Adipocyte (in vitro differentiated cells): Measurements from ENCODE around the gene CASKIN2.

Source experiments
- DNase-seq: peaks from one replicate; pipeline ENCODE4 v3.0.0-alpha.2; 2015; ENCODE audit warnings: low read depth
- H3K27me3 ChIP-seq: replicated peaks from 2 replicates; pipeline ENCODE4 v1.7.0; 2013; ENCODE audit warnings: mild to moderate bottlenecking, low read length, moderate library complexity; ENCODE audit not compliant: control insufficient read depth, insufficient read depth
- H3K36me3 ChIP-seq: 2 replicates; pipeline ENCODE4 v1.7.0; 2013; ENCODE audit warnings: low read length, mild to moderate bottlenecking, moderate library complexity; ENCODE audit not compliant: control insufficient read depth, insufficient read depth, severe bottlenecking
- H3K4me1 ChIP-seq: 2 replicates; pipeline ENCODE4 v1.7.0; 2013; ENCODE audit warnings: mild to moderate bottlenecking, low read length, moderate library complexity; ENCODE audit not compliant: control insufficient read depth, insufficient read depth
- H3K4me3 ChIP-seq: 2 replicates; pipeline ENCODE4 v1.7.0; 2013; ENCODE audit warnings: mild to moderate bottlenecking, low read length, moderate library complexity
- H3K9ac ChIP-seq: 2 replicates; pipeline ENCODE4 v1.7.0; 2013; ENCODE audit warnings: mild to moderate bottlenecking, low read length, moderate library complexity
- H3K9me3 ChIP-seq: 2 replicates; pipeline ENCODE4 v1.7.0; 2013; ENCODE audit warnings: mild to moderate bottlenecking, low read length, moderate library complexity; ENCODE audit not compliant: control insufficient read depth

CASKIN2 gene

DNA sequence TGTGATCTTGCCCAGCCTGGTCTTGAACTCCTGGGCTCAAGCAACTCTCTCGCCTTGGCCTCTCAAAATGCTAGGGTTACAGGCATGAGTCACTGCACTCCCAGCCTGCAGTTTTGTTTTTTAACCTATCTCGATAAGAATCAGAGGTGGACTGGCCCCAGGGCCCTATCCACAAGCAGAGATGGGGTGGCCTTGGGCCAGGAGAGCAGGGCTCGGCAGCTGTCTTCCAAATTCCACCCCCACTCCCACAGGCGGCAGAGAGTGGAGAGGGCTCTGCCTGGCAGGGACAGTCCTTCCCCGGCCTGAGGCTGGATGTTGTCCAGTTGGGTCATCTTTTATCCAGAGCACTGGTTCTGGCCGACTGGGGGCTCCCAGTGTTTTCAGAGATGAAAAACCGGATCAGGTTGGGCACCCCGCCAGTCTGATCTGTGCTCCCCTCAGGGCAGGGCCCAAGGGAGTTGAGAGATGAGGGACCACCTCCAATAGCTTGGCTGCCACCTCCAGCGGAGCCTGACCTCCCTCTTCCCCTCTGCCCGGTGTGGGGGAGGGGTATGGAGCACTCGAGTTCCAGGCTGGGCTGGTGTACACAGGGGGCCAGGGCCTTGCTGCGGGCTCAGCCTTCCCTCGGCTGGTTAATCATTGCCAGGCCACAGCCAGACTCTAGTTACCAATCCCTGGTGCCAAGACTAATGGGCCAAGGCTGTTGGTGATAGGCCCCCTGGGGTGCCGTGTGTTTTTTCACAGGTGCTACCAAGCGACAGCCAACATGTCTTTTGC, 41.9 kb upstream of the CASKIN2 start:
- Histone ChIP-seq H3K4me1 (peaks cover 10% of the 10 kb centered on the region), H3K9ac (no peak overlapping the region), H3K9me3 (no peaks in the 10 kb centered on the region), H3K36me3 (no peaks in the 10 kb centered on the region), H3K27me3 (no peaks in the 10 kb centered on the region), H3K4me3 (no peak overlapping the region)
- peak; percentile 25 for DNase-seq

DNA sequence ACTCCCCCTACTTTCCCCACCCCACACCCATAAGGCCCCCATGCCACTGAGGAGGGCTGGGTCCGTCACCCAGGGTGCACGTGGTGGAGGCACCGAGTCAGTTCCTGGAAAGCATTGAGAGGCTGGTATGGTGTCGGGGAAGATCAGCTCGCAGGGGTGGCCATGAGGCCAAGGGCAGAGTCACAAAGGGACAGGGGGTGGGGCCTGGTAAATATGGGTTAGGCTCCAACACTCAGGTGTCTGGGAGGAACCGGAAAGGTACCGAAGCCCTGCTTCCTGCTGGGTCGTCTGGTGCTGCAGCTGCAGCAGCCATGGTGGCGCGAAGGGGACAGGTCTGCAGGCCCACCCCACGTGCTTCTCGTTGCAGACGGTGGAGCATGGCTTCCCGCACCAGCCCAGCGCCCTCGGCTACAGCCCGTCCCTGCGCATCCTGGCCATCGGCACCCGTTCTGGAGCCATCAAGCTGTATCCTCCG, 40.4 kb upstream of the CASKIN2 start:
- no peak overlapping the region for H3K4me3 ChIP-seq
- H3K36me3 ChIP-seq: no peaks in the 10 kb centered on the region
- peaks cover 5% of the 10 kb centered on the region for H3K4me1 ChIP-seq
- DNase-seq: no peak
- no peaks in the 10 kb centered on the region for H3K9me3 ChIP-seq
- no peak overlapping the region for H3K9ac ChIP-seq
- no peaks in the 10 kb centered on the region for H3K27me3 ChIP-seq

DNA sequence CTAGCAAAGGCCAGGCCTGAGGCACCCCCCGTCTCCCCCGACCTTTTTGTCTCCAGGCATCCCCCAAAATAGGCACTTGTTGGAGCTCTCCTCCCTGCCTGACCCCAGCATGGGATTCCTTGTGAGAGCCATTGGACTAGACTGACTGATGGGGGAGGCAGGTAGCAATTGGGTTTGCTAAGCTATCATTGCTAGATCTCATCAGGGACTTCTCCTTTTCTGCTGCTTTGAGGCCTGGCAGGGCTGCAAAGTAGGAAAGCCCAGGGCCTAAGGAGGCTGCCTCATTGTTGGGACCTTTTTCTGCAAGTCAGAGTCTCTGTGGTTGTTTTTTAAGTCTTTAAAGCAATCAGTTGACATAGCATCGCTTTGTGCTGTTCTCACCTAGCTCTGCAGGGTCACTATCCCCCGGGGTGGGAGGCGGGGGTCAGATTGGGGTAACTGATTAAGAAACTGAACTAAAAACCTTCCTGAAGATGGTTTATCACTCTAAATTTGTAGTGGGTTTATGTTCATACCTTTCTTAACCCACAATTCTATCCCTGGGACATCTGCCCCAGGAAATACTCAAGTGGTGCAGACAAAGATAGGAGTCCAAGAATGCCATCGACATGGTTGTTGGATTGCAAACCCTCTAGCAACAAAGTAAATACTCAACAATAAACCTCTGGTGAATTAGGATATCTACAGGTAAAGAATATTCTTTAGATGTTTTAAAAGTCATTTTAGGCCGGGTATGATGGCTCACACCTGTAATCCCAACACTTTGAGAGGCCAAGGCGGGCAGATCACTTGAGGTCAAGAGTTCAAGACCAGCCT, 38.2 kb upstream of the CASKIN2 start:
- Histone ChIP-seq H3K27me3 (peaks cover 8% of the 10 kb centered on the region), H3K36me3 (no peaks in the 10 kb centered on the region), H3K4me1 (peaks cover 5% of the 10 kb centered on the region), H3K9me3 (no peaks in the 10 kb centered on the region), H3K4me3 (no peak overlapping the region), H3K9ac (no peak overlapping the region)
- DNase-seq: no peak

DNA sequence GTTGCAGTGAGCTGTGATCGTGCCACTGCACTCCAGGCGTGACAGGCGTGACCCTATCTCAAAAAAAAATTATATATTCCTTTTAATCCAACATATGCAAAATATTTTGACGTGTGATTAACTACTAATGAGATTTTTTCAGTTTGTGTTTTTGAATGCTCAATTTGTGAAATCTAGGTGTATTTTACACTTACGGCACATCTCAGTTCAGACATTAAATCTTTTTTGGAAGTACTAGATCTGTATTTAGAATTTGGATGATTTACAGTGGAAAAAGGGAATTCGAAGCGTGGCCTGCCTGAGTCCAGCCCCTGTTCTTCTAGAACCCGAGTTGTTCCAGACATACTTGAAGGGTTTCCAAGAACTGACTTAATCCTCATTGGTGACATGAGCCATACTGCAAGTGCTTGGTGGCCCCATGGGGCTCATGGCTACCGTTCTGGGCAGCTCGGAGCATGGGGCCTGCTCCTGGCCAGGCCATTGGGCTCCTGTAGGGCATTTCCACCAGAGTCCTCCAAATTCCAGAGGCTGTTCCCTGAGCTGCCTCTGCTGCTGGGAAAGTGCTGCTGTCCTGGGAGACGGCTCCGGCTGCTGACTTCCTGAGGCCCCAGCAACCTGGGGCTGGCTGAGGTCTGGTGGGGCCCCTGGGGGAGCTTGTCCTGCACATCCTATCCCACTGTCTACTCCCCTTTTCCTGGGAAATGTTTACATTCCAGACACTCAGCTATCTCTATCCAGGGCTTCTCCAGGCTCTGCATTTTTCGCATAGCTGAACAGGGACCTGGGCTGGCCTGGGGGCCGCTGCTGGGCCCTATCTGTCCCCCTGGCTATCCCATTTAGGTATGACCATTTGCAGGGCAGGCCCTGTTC, 37.3 kb upstream of the CASKIN2 start:
- Histone ChIP-seq H3K9me3 (no peaks in the 10 kb centered on the region), H3K9ac (no peak overlapping the region), H3K27me3 (peaks cover 14% of the 10 kb centered on the region), H3K36me3 (no peaks in the 10 kb centered on the region), H3K4me1 (peaks cover 5% of the 10 kb centered on the region), H3K4me3 (no peak overlapping the region)
- DNase-seq: peak; percentile 22

DNA sequence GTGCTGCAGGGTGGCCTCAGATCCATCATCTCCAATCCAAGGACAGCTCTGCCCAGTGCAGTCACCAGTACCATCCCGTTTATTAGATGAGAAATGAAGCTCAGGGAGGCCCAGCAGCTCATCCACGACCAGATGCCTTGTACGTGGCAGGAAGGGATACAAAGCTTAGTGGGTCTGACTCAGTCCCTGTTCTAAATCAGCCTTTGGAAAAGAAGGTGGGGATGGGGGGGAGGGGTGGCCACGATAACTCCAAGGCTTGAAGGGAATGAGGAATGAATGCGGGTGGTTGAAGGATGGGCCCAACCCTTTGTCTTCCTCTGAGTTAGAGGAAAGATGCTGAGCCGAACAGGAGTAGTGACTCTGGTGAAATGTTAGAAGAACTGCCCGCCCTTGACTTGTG, 35.9 kb upstream of the CASKIN2 start:
- Histone ChIP-seq H3K4me1 (no peaks in the 10 kb centered on the region), H3K4me3 (no peak overlapping the region), H3K36me3 (no peaks in the 10 kb centered on the region), H3K9ac (no peak overlapping the region), H3K9me3 (no peaks in the 10 kb centered on the region), H3K27me3 (peaks cover 20% of the 10 kb centered on the region)
- no peak for DNase-seq

DNA sequence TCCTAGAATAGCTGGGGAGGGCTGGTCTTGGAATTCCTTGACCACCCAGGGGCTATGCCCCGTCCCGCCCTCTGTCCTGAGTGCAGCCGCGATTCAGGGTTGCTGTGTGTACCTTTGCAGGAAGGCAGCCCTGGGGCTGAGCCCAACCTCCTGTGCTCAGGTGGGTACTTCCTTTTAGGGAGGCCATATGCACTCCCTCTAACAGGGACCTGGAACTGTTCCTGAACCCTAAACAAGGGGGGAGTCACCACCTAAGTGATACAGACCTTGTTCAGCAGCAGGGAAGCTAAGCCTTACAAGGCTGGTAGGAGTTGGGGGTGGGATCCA, 34.8 kb upstream of the CASKIN2 start:
- no peaks in the 10 kb centered on the region for H3K9me3 ChIP-seq
- DNase-seq: no peak
- H3K36me3 ChIP-seq: no peaks in the 10 kb centered on the region
- no peak overlapping the region for H3K9ac ChIP-seq
- no peaks in the 10 kb centered on the region for H3K4me1 ChIP-seq
- H3K4me3 ChIP-seq: no peak overlapping the region
- peaks cover 32% of the 10 kb centered on the region for H3K27me3 ChIP-seq

DNA sequence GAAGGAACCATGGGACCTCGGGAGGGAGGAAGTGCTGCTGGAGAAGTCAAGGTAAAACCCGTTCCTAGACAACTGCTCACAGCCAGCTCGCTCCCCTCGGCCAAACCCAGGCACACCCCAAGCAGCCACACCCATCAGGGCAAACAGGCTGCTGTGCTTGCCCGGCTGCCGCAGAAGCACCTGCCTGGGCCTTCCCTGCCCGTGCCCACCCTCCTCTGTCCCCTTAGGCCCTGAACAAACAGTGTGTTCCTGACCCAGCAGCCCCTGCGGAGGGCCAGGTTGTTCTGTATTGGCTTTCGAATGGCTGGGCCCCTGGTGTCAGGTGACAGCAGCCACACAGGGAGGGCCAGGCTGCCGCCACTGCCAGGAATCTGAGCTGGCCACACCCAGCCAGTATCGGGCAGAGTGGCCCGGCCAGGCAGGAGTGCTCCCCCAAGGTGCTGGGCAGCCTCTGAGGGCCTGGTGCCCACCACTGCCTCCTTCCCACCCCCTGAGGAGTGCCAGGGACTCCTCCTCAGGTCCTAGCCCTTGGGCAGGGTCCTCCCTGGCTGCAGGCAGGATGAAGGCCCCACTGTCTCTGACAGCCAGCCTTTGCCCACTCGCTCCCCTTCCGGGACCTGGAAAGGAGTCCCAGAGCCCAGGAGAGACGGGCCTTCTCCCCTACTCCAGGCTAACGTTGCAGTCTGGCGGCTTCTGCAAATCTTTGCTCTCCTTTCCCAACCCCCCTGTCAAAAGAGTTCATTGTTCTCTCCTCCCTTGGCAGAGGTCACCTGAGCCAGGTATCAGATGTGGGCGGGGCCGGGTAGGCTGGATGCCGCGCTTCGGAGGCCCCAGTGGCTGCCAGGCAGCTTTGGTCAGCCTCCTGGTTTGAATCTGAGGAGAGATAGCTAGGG, 34.2 kb upstream of the CASKIN2 start:
- Histone ChIP-seq H3K4me1 (no peaks in the 10 kb centered on the region), H3K9me3 (no peaks in the 10 kb centered on the region), H3K4me3 (no peak overlapping the region), H3K27me3 (peaks cover 36% of the 10 kb centered on the region), H3K9ac (no peak overlapping the region), H3K36me3 (no peaks in the 10 kb centered on the region)
- no peak for DNase-seq

DNA sequence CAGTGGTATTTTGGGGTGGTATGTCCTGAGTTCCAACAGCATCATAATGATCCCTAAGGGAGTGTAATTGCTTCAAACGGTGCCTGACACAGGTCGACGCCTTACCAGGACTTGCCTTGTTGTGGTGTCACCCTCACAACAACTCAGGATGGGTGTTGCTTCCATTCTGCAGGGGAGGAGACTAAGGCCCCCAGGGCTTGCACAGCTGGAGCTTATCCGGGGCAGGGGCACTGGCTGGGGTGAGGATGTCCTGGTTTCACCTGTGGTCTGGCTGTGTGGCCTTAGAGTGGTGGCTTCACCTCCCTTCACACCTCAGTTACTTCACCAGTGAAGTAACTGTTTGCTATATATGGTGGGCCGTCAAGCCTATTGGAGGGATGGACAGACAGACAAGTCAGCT, 33.5 kb upstream of the CASKIN2 start:
- Histone ChIP-seq H3K4me1 (no peaks in the 10 kb centered on the region), H3K27me3 (peaks cover 43% of the 10 kb centered on the region), H3K9me3 (no peaks in the 10 kb centered on the region), H3K9ac (no peak overlapping the region), H3K4me3 (no peak overlapping the region), H3K36me3 (no peaks in the 10 kb centered on the region)
- DNase-seq: no peak

DNA sequence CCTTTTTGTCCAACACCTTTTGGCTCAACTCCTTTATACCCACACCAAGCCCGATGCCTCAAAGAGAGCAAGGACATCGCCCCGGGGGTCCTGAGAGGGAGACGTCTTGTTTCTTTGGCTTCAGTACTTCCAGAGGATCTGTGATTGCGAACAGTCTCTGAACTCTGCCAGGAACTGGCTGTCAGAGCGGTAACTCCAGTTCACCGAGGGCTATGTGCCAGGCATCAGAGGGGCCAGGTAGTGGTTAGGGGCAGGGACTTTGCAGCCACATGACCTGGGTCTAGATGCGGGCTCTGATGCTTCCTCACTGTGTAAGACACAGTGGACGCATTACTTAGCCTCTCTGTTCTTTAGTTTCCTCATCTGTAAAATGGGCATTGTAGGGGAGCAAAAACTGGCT, 31.8 kb upstream of the CASKIN2 start:
- Histone ChIP-seq H3K36me3 (no peaks in the 10 kb centered on the region), H3K9me3 (no peaks in the 10 kb centered on the region), H3K4me1 (no peaks in the 10 kb centered on the region), H3K4me3 (no peak overlapping the region), H3K9ac (no peak overlapping the region), H3K27me3 (peaks cover 56% of the 10 kb centered on the region)
- DNase-seq: no peak

DNA sequence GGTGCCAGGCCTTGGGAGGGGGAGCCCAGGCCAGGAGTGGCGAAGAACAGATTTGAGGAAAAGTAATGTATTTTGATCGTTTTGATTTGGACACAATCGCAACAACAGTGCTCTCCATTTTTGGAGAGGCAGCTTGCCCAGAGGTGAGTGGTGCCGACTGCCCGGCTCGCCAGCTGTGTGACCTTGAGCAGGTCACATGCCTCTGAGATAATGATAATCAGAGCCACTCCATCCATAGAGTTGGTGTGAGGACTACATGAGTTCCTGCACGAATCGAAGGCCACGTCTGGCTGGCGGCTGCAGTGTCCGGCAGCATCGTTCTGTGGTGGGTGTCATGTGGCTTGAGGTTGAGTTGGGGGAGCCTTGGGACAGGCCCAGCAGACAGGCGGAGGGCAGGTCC, 30.8 kb upstream of the CASKIN2 start:
- no peak for DNase-seq
- H3K27me3 ChIP-seq: peaks cover 59% of the 10 kb centered on the region
- H3K4me3 ChIP-seq: no peak overlapping the region
- H3K4me1 ChIP-seq: no peaks in the 10 kb centered on the region
- no peaks in the 10 kb centered on the region for H3K36me3 ChIP-seq
- H3K9me3 ChIP-seq: no peaks in the 10 kb centered on the region
- H3K9ac ChIP-seq: no peak overlapping the region
